ACHN (cell line): Measurements from ENCODE around the gene VAPA.

Experiments
- DNase-seq: peaks from one replicate; pipeline ENCODE4 v3.0.0-alpha.2; 2015
- in situ Hi-C: cut with HindIII; loops from 2 replicates; pipeline ENCODE4 v1.10.0; 2017; ENCODE audit warnings: low sequenced_read_pairs, low pct_ligation_motif_present, low pct_unique_long_range_greater_than_20kb

VAPA gene

GRCh38 chr18:9913526-9914333 lies at the start of gene VAPA:
Gene VAPA (plus strand): TSS chr18:9914016. CDS start chr18:9914257, 241 bp downstream.
- in situ Hi-C loops = no loop called here
- peak; percentile 93 for DNase-seq

DNA sequence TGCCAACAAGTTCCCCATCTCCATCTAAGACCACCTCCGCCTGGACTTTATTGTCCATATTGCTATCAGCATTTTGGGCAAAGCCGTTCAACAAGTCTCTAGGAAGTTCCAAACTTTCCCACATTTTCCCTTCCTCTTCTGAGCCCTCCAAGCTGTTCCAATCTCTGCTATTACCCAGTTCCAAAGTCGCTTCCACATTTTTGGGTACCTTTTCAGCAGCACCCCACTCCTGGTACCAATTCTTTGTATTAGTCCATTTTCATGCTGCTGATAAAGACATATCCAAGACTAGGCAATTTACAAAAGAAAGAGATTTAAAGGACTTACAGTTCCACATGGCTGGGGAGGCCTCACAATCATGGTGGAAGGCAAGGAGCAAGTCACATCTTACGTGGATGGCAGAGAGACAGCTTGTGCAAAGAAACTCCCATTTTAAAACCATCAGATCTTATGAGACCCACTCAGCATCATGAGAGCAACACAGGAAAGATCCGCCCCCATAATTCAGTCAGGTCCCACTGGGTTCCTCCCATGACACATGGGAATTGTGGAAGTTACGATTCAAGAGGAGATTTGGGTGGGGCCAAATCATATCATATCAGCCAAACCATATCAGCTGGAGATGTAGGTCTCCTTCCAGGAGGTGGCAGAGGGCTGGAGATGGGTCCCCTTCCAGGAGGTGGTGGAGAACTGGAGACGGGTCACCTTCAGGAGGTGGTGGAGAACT lies 47.9 kb upstream of the VAPA start:
- no peak for DNase-seq
- in situ Hi-C loops = no loop called here

DNA sequence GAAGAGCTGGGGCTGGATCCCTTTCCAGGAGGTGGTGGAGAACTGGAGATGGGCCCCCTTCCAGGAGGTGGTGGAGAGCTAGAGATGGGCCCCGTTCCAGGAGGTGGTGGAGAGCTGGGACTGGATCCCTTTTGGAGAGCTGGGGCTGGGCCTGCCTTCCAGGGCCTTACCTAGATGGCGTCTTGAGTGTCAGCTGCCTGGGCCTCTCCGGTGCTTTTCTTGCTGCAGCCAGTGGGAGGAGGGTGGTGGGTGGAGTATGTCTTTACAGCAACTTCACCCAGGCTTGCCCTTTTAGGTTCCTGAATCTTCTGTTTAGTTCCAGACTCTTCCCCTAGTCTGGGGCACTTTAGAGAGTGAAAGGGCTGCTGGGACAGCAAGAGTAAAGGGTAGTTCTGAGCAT lies 47.2 kb upstream of the VAPA start:
- in situ Hi-C loops = no loop called here
- no peak for DNase-seq

- DNase-seq = no peak
- in situ Hi-C loops = no loop called here
These were observed 46.7 kb upstream of the VAPA start for GRCh38 chr18:9867071-9867594.

DNA sequence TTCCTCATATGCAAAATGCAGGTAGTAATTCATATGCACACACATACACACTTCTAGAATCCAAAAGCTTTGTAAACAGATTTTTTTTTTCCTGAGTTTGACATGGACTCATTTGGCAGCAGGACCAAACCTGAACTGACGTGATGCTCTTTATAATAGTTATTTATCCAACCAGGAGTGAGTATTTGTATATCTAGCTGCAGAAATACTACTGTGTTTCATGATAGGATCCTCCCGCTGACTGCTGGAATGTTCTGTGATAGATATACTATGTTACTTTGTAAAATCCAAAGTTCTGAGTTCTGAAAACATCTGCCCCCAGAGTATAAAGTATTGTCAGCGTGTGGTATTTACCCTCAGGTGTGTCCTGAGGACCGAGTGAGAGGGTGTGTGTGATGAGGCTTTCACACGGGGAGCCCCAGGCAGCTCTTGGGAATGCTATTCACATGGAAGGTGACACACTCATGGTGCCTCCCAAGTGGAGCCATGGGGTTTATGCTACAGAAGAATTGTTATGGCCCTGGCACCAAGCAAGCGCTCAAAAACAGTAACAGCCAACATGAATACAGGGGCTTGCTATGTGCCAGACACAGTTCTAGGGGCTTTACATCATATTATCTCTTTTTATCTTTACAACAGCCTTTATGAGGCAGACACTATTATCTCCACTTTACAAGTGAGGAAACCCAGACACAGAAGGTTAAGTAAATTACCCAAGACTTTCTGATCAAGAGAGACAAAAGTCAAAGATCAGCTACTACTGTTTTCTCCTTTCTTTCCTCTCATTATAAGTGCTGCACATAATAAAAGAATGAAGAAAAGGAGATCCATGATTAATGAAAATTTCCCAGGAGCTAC lies 44.7 kb upstream of the VAPA start:
- in situ Hi-C loops = no loop called here
- DNase-seq = no peak

DNA sequence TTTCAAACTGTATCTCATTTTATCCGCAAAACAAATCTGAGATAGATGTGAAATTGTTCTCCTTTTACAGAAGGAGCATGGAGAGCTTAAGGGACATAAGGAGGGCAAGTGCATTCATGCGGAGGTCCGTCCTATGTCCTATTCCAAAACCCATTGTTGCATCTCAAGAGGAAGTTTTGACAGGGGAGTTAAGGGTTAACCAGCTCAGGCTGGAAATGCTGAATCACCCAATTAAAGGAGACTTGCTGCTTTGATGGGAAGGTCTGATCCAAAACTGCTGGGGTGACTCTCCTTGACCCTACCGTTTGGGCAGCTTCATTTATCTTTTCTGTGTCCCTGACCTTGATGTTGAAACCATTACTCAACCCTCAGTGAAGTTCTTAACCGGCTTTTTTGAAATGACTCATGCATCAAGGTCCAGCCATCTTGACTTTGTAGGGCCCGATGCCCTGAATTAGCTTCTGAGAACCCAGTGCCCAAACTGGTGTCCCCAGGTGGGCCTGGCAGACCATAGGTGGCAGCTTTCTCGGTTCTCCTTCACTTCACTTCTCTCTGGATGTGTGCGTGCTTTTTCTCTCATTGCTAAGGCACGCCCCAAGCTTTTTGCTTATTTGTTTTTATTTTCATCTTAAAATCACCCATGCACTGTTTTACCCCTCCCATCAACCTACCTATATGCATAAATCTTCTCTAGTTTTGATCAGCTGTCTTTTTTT lies 43.9 kb upstream of the VAPA start:
- in situ Hi-C loops = no loop called here
- DNase-seq = peak; percentile 51

GRCh38 chr18:9870431-9871008 lies 43.3 kb upstream of the VAPA start:
- in situ Hi-C loops = no loop called here
- no peak for DNase-seq

DNA sequence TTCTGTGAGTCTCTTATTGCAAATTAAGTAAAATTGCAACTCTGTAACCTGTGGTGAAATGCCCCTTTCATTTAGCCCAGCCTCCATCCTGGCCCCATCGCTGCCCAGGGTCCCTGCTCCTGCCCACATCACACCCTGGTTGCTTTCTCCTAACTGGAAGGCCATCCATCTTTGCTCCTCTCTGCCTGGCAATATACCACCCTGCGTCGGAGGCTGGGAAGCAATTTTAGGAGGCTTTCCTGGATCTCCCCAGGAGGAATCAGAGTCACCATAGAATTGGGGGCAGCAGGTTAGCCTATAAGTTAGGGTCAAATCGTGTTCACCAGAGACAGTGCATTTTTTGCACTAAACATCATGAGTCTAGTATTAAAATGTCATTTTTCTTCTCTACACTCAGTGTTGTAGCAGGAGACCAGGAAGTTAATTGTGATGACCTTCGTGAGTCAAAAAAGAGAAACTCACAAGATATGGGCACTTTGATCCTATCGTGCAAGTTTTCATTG lies 42.5 kb upstream of the VAPA start:
- in situ Hi-C loops = no loop called here
- DNase-seq = no peak

DNA sequence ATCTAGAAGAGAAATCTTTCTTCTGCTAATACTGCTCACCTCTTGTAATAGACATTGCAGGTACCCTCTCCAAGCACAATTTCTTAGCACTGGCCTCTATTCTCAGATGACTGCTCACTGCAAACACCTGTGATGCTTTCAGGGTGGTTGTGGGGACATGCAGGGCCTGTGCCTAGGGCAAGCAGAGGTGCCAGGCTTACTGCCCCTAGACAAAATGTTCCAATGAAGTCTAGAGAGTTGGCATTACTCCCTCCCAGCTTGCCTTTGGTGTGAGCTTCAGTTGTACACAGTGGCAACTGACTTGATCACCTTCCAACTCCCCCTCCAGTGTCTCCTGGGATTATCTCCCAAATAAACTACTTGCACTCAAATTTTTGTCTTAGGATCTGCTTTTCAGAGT lies 41.0 kb upstream of the VAPA start:
- in situ Hi-C loops = no loop called here
- DNase-seq = no peak

DNA sequence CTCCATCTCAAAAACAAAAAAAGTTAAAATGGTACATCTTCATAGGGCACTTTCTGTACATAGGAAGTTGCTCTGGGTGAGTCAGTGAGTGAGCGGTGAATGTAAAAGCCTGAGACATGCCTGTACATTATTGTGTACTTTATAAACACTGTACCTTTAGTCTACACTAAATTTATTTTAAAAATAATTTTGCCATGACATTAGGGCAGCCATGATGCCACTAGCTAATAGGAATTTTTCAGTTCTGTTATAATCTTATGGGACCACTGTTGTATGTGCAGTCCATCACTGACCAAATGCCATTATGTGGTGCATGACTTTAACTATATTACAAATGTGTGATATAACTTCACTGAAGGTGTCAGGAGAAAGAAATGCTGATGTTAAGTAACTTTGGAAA lies 39.1 kb upstream of the VAPA start:
- DNase-seq = no peak
- in situ Hi-C loops = no loop called here

DNA sequence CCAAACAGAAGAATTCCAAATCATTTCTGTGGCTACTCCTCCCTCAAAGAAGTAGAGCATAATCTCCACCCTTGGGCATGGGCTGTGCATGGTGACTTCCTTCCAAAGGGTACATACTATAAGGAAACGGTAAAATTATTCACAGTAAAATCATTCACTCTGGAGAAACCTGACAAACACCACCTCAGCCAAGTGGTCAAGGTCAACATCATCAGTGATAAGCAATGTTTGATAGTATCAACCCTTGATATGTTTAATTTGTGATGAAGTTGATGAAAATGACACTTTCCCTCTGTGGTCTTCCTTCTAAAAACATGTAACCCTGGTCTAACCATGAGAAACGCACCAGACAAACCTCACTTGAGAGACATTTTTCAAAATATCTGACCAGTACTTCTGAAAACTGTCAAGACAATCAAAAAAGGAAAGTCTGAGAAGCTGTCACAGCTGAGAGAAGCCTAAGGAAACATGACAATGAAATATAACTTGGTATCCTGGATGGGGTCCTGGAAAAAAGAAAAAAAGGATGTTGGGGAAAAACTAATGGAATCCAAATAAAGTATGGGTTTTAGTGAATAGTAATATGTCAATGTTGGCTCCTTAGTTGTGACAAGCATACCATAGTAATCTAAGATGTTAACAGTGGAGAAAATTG lies 37.5 kb upstream of the VAPA start:
- DNase-seq = no peak
- in situ Hi-C loops = no loop called here

- peak; percentile 71 for DNase-seq
- in situ Hi-C loops = no loop called here
These were observed 36.8 kb upstream of the VAPA start for GRCh38 chr18:9876867-9877654.

DNA sequence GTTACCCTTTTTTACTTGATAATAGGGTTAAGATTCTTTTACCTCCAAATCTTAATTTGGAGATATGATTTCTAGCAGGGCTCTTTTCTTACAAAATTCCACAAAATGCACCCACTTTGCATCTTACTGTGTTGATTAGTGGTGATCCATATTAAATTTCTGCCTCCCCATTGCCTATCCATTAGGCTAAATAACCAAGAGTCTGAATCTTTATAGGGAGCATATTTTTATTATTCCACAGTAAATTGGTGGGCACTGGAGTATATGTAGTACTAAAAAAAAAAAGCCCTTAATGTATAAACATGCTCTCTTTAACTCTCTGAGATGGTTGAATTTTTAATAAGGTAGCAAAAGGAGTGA lies 36.2 kb upstream of the VAPA start:
- in situ Hi-C loops = no loop called here
- no peak for DNase-seq

- in situ Hi-C loops = no loop called here
- DNase-seq = no peak
These were observed 35.7 kb upstream of the VAPA start for GRCh38 chr18:9878095-9878494.

DNA sequence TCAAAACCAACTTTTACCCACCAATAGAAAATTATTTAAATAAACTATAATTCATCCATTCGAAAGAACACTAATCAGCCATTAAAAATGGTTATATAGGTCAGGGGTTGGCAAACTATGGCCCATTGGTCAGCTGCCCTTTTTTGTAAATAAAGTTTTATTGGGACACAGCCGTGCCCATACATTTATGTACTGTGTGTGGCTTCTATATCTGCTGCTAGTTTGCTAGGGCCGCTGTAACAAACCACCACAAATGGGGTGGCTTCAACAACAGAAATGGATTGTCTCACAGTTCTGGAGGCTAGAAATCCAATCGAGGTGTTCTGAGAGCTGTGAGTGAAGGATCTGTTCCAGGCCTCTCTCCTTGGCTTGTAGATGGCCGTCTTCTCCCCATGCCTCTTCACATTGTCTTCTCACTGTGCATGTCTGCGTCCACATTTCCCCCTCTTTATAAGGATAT lies 35.0 kb upstream of the VAPA start:
- in situ Hi-C loops = no loop called here
- no peak for DNase-seq

DNA sequence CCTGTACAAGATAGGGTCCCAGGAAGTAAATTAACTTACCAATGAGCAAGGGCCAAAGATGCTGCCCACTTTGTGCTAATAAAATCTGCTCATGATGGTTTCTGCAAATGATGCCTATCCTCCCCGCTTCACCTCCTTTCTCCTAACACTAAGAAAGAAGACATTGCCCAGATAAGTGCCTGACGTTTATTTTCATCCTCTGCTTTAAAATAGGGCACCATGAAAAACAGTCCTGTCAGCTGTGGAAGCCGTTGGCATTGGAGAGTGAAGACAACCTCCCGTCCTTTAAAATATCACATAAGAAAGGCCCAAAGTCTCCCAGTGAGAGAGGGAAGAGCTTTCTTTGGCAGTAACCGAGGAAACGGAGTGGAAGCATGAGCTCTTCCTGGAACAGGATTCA lies 29.7 kb upstream of the VAPA start:
- in situ Hi-C loops = no loop called here
- no peak for DNase-seq
